Epithelial cell of esophagus (primary cell): ENCODE data around the gene CFC1B.
"Not testable (repeated sequence)": the region's sequence is repeated elsewhere in the genome, so short reads cannot be mapped to it uniquely, and the experiment has no call there.

Experiments used
- DNase-seq: peaks from one replicate; pipeline ENCODE4 v3.0.0; 2010; ENCODE audit warnings: low read depth
- H3K4me3 ChIP-seq: 2 replicates; pipeline ENCODE4 v1.5.1; 2011; ENCODE audit warnings: mild to moderate bottlenecking, low read length, control low read depth

CFC1B gene

GRCh38 chr2:130554178-130554577 lies 33.2 kb downstream of the CFC1B start:
- not testable (repeated sequence) for H3K4me3 ChIP-seq, DNase-seq

GRCh38 chr2:130556441-130556840 lies 35.4 kb downstream of the CFC1B start:
- H3K4me3 ChIP-seq, DNase-seq: not testable (repeated sequence)

GRCh38 chr2:130566165-130566564 lies 45.1 kb downstream of the CFC1B start:
- not testable (repeated sequence) for DNase-seq, H3K4me3 ChIP-seq

GRCh38 chr2:130571929-130572328 lies 50.9 kb downstream of the CFC1B start:
- not testable (repeated sequence) for DNase-seq, H3K4me3 ChIP-seq

GRCh38 chr2:130574230-130574629 lies 53.2 kb downstream of the CFC1B start:
- not testable (repeated sequence) for DNase-seq

GRCh38 chr2:130576209-130576784 lies 55.3 kb downstream of the CFC1B start:
- DNase-seq, H3K4me3 ChIP-seq: not testable (repeated sequence)

More at GRCh38 chr2:130574230-130574629, 53.2 kb downstream of the CFC1B start:
- not testable (repeated sequence) for H3K4me3 ChIP-seq

GRCh38 chr2:130577559-130577958 lies 56.5 kb downstream of the CFC1B start:
- not testable (repeated sequence) for H3K4me3 ChIP-seq, DNase-seq
